H1 (cell line): ENCODE measurements around the gene NCEH1. TPM values are rescaled to one million over a fixed set of nuclear protein-coding genes. Genes with fewer than 3 reads are reported as not detected.

Source experiments
- CTCF ChIA-PET: fragments of 300-600 bp; sonication (Branson Sonifier 250); formaldehyde crosslinking; loops from one replicate; lab custom pipeline; 2021; ENCODE audit not compliant: partially characterized antibody; lab: Charles Lee
- POLR2A ChIA-PET: fragments of 300-600 bp; sonication (Branson Sonifier 250); formaldehyde crosslinking; loops from one replicate; lab custom pipeline; 2021; ENCODE audit warnings: inconsistent platforms; ENCODE audit not compliant: partially characterized antibody; lab: Charles Lee
- DNase-seq, 2 experiments: peaks; one replicate each; pipeline versions ENCODE4 v3.0.0 to v3.0.0-alpha.2; 2010 to 2022; ENCODE audit warnings: low spot score in 2 of 2, low read depth in 1 of 2, mixed read lengths in 1 of 2
- FAIRE-seq: peaks from 2 replicates; lab custom pipeline; 2011; peaks lifted over from hg19 to GRCh38; lab: Jason Lieb, UNC
- H2AFZ ChIP-seq: 2 replicates; pipeline ENCODE4 v1.8.1; 2012; ENCODE audit warnings: low read length, inconsistent platforms
- H2AK5ac ChIP-seq: 2 replicates; pipeline ENCODE4 v1.6.1; 2013; ENCODE audit warnings: low read depth, low read length
- H2BK120ac ChIP-seq: replicated peaks from 2 replicates; pipeline ENCODE3; 2013; ENCODE audit warnings: low read depth, low read length, inconsistent platforms
- H2BK12ac ChIP-seq: 2 replicates; pipeline ENCODE4 v1.6.1; 2013; ENCODE audit warnings: low read depth, low read length
- H2BK15ac ChIP-seq: 2 replicates; pipeline ENCODE4 v1.6.1; 2013; ENCODE audit warnings: low read length
- H2BK20ac ChIP-seq: 2 replicates; pipeline ENCODE4 v1.6.1; 2013; ENCODE audit warnings: low read length
- H2BK5ac ChIP-seq: 2 replicates; pipeline ENCODE4 v1.6.1; 2013; ENCODE audit warnings: low read depth, low read length
- H3K14ac ChIP-seq: 2 replicates; pipeline ENCODE4 v1.6.1; 2013; ENCODE audit warnings: inconsistent platforms; ENCODE audit not compliant: insufficient read length
- H3K18ac ChIP-seq: 2 replicates; pipeline ENCODE4 v1.6.1; 2013; ENCODE audit warnings: low read length; ENCODE audit errors: extremely low read depth
- H3K23ac ChIP-seq: 2 replicates; pipeline ENCODE4 v1.6.1; 2013; ENCODE audit warnings: inconsistent platforms; ENCODE audit not compliant: insufficient read length
- H3K23me2 ChIP-seq: 2 replicates; pipeline ENCODE4 v1.6.1; 2013; ENCODE audit warnings: low read depth, low read length
- H3K27ac ChIP-seq: 2 replicates; pipeline ENCODE4 v1.6.1; 2011; ENCODE audit warnings: low read depth, low read length, inconsistent platforms
- H3K27me3 ChIP-seq, 4 experiments: replicated peaks in 1 of 4; 1 replicate in 1 of 4; 2 replicates in 3 of 4; pipeline versions ENCODE4 v1.6.1 to v1.8.1; 2011 to 2013; ENCODE audit warnings: low read length in 3 of 4, mild to moderate bottlenecking in 3 of 4, inconsistent platforms in 2 of 4, mixed read lengths in 2 of 4, moderate library complexity in 1 of 4; ENCODE audit not compliant: control insufficient read depth in 3 of 4, insufficient read depth in 3 of 4; ENCODE audit errors: extremely low read depth in 1 of 4
- H3K36me3 ChIP-seq, 4 experiments: 2 replicates each; pipeline versions ENCODE4 v1.6.1 to v1.8.1; 2011 to 2013; ENCODE audit warnings: mild to moderate bottlenecking in 4 of 4, low read length in 3 of 4, moderate library complexity in 2 of 4, control low read depth in 1 of 4, inconsistent platforms in 1 of 4; ENCODE audit not compliant: insufficient read depth in 4 of 4, control insufficient read depth in 2 of 4
- H3K4ac ChIP-seq: replicated peaks from 2 replicates; pipeline ENCODE3; 2013; ENCODE audit warnings: low read length, low read depth, mixed read lengths, inconsistent platforms; ENCODE audit not compliant: insufficient read length
- H3K4me1 ChIP-seq, 4 experiments: replicated peaks in 1 of 4; 1 replicate in 1 of 4; 2 replicates in 3 of 4; pipeline versions ENCODE4 v1.6.1 to v1.8.1; 2011 to 2013; ENCODE audit warnings: low read length in 3 of 4, inconsistent platforms in 2 of 4, mixed read lengths in 1 of 4; ENCODE audit not compliant: insufficient read depth in 4 of 4, control insufficient read depth in 3 of 4
- H3K4me2 ChIP-seq, 2 experiments: 2 replicates each; pipeline versions ENCODE4 v1.6.1 to v1.8.1; 2011 to 2013; ENCODE audit warnings: low read depth in 2 of 2, low read length in 2 of 2, control low read depth in 1 of 2, inconsistent platforms in 1 of 2, mild to moderate bottlenecking in 1 of 2; ENCODE audit not compliant: insufficient read depth in 1 of 2
- H3K4me3 ChIP-seq, 4 experiments: fragments of 200-600, 300-600 bp in 1 of 4; sonication (generic), shearing (Covaris generic), sonication (Bioruptor Twin) in 1 of 4; 2 replicates each; pipeline versions ENCODE4 v1.5.1 to v1.8.1; 2011 to 2016; ENCODE audit warnings: low read length in 4 of 4, low read depth in 3 of 4, control low read depth in 2 of 4, inconsistent platforms in 2 of 4, mild to moderate bottlenecking in 2 of 4, mixed read lengths in 1 of 4, moderate library complexity in 1 of 4; ENCODE audit not compliant: insufficient read depth in 2 of 4; ENCODE audit errors: extremely low read depth in 1 of 4
- H3K56ac ChIP-seq: replicated peaks from 2 replicates; pipeline ENCODE3; 2013; ENCODE audit warnings: low read depth, mild to moderate bottlenecking, mixed read lengths, low read length, inconsistent platforms; ENCODE audit not compliant: insufficient read length
- H3K79me1 ChIP-seq: 2 replicates; pipeline ENCODE4 v1.6.1; 2013; ENCODE audit warnings: low read depth, low read length, control low read depth
- H3K79me2 ChIP-seq, 2 experiments: 2 replicates each; pipeline versions ENCODE4 v1.6.1 to v1.8.1; 2012 to 2013; ENCODE audit warnings: low read length in 2 of 2, mild to moderate bottlenecking in 2 of 2, inconsistent platforms in 1 of 2; ENCODE audit not compliant: insufficient read depth in 2 of 2, control insufficient read depth in 1 of 2
- H3K9ac ChIP-seq, 4 experiments: replicated peaks in 1 of 4; 1 replicate in 1 of 4; 2 replicates in 3 of 4; pipeline versions ENCODE4 v1.6.1 to v1.8.1; 2011 to 2013; ENCODE audit warnings: low read depth in 3 of 4, low read length in 3 of 4, control low read depth in 2 of 4, mild to moderate bottlenecking in 2 of 4, moderate library complexity in 2 of 4, inconsistent platforms in 1 of 4; ENCODE audit errors: extremely low read depth in 1 of 4
- H3K9me3 ChIP-seq, 2 experiments: 2 replicates each; pipeline versions ENCODE4 v1.6.1 to v1.8.1; 2012 to 2013; ENCODE audit warnings: mild to moderate bottlenecking in 2 of 2, moderate library complexity in 2 of 2, control low read depth in 1 of 2, inconsistent platforms in 1 of 2, low read depth in 1 of 2, low read length in 1 of 2, mixed read lengths in 1 of 2; ENCODE audit not compliant: insufficient read depth in 2 of 2
- H4K20me1 ChIP-seq, 2 experiments: replicated peaks in 1 of 2; 2 replicates each; pipeline versions ENCODE3 to v1.8.1; 2011 to 2013; ENCODE audit warnings: inconsistent platforms in 2 of 2, low read length in 2 of 2, mild to moderate bottlenecking in 1 of 2; ENCODE audit not compliant: insufficient read depth in 2 of 2, control insufficient read depth in 1 of 2
- H4K5ac ChIP-seq: 2 replicates; pipeline ENCODE4 v1.6.1; 2013; ENCODE audit warnings: low read length, low read depth, mixed read lengths, inconsistent platforms; ENCODE audit not compliant: insufficient read length
- H4K8ac ChIP-seq: 2 replicates; pipeline ENCODE4 v1.8.0; 2013; ENCODE audit warnings: mild to moderate bottlenecking, moderate library complexity, low read length, inconsistent platforms; ENCODE audit not compliant: insufficient read depth; ENCODE audit errors: extremely low read depth
- H4K91ac ChIP-seq: replicated peaks from 2 replicates; pipeline ENCODE3; 2013; ENCODE audit warnings: low read length, mixed read lengths, inconsistent platforms; ENCODE audit not compliant: insufficient read length
- CBX8 ChIP-seq: fragments of 300-800, 300-1000 bp; sonication (generic); IDR thresholded peaks from 2 replicates; pipeline ENCODE4 v1.7.1; 2016; ENCODE audit warnings: low read depth, low read length, borderline replicate concordance
- CEBPB ChIP-seq: IDR thresholded peaks from 2 replicates; pipeline ENCODE4 v1.6.1; 2012; ENCODE audit warnings: low read depth, low read length
- GABPA ChIP-seq: IDR thresholded peaks from 2 replicates; pipeline ENCODE4 v1.6.1; 2011; ENCODE audit warnings: mild to moderate bottlenecking, low read length, moderate library complexity, borderline replicate concordance; ENCODE audit not compliant: insufficient read depth
- RNF2 ChIP-seq: fragments of 200-900, 300-1000 bp; sonication (generic); IDR thresholded peaks from 2 replicates; pipeline ENCODE4 v1.7.1; 2016; ENCODE audit warnings: borderline replicate concordance, low read depth, mild to moderate bottlenecking, antibody characterized with exemption, low read length; ENCODE audit not compliant: poor library complexity, severe bottlenecking; ENCODE audit errors: missing control alignments
- ZNF274 ChIP-seq: IDR thresholded peaks from 2 replicates; pipeline ENCODE4 v1.7.0; 2012; ENCODE audit warnings: low read length, borderline replicate concordance; ENCODE audit errors: extremely low read depth
- WGBS, 2 experiments: shearing (Covaris generic) in 1 of 2; methylation state at CpG; one replicate each; pipeline versions ENCODE4 v1.1.6 to v1.1.7; 2013 to 2015; ENCODE audit warnings: low lambda C conversion rate in 2 of 2, mixed read lengths in 2 of 2, inconsistent platforms in 1 of 2, low coverage in 1 of 2, missing lambda C conversion rate in 1 of 2; ENCODE audit not compliant: insufficient replicate concordance in 2 of 2, insufficient coverage in 1 of 2, insufficient read length in 1 of 2; ENCODE audit errors: extremely low coverage in 1 of 2, missing lambda C conversion rate in 1 of 2; 5-methylcytosine and 5-hydroxymethylcytosine counted together
- polyA plus RNA-seq, 7 experiments: library from polyadenylated mRNA; depleted of rRNA in 3 of 7; stranded (reverse) in 5 of 7; unstranded in 2 of 7; fragments of >200 nt in 5 of 7; fragments of 200-250 nt in 2 of 7; gene quantifications; 1 replicate in 5 of 7; 2 replicates in 1 of 7; 4 replicates in 1 of 7; pipeline versions ENCODE4 v1.2.1 to v1.2.3, GENCODE V29; 2011 to 2013; ENCODE audit warnings: missing spikeins in 2 of 7, mixed read lengths in 2 of 7
- total RNA-seq: library from RNA; stranded (reverse); fragmentation: NEBNext Ultra II Directional; extraction: Animal tissue kit (Norgen Biotek cat#: 25700); gene quantifications from 2 replicates; pipeline ENCODE4 v1.2.1, GENCODE V29; 2021

The NCEH1 gene
- total and polyA plus RNA-seq, 2 of the 8 experiments (the other 6 are each of a cell fraction or from before 2014, with no cell fraction given) = 2.2 to 6.4 TPM

DNA sequence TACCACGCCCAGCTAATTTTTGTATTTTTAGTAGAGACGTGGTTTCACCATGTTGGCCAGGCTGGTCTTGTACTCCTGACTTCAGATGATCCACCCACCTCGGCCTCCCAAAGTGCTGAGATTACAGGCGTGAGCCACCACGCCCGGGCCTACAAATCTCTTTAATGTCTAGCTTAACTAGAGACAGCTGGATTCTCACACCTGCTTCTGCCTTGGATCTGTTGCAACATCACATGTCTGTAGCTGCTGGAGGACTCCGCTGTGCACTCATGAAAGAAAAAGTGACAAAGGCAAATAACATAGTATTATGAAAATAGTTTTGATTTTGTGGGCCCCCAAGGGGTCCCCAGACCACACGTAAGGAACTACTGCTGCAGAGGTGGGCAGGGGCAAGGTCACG is 85.9 kb downstream of the NCEH1 start:
- POLR2A ChIA-PET = no interaction called here
- TF ChIP-seq CEBPB (no peak), GABPA (no peak), RNF2 (no peak), ZNF274 (no peak), CBX8 (no peak)

More for the DNA sequence above, 85.9 kb downstream of the NCEH1 start:
- H3K9ac ChIP-seq = no peak overlapping the region
- H4K5ac ChIP-seq = no peak overlapping the region
- no peaks in the 10 kb centered on the region for H4K20me1 ChIP-seq
- no peaks in the 10 kb centered on the region for H3K79me1 ChIP-seq
- no peak overlapping the region for H3K27ac ChIP-seq
- peaks cover 0 to 4% (median 2%) of the 10 kb centered on the region in 4 experiments; a peak in 2 of 7 replicates for H3K4me1 ChIP-seq
- H3K79me2 ChIP-seq = no peaks in the 10 kb centered on the region
- H3K4ac ChIP-seq = no peak overlapping the region
- no peaks in the 10 kb centered on the region; the same call in 1 of the 2 replicates for H3K23me2 ChIP-seq
- no peaks in the 10 kb centered on the region for H3K27me3 ChIP-seq
- H3K4me3 ChIP-seq = no peak overlapping the region
- H2BK12ac ChIP-seq = no peak overlapping the region
- H2BK120ac ChIP-seq = no peak overlapping the region
- H3K9me3 ChIP-seq = no peaks in the 10 kb centered on the region
- FAIRE-seq = no peak
- no peak overlapping the region for H3K14ac ChIP-seq
- H3K18ac ChIP-seq = no peak overlapping the region
- no peak overlapping the region for H4K8ac ChIP-seq
- WGBS, 2 experiments = 94% methylated on average over 9 of the region's 9 CpGs; no CpG with 5 or more reads in 1 of the 2 experiments
- H2BK20ac ChIP-seq = no peak overlapping the region
- H3K4me2 ChIP-seq = no peak overlapping the region
- H3K36me3 ChIP-seq = no peaks in the 10 kb centered on the region
- H2AK5ac ChIP-seq = no peak overlapping the region
- H2BK15ac ChIP-seq = no peak overlapping the region
- no peak for DNase-seq
- CTCF ChIA-PET = interaction anchor here (0.7 to 3.7 kb wide), 12 partner anchors 8 to 1435 kb away, joined by 3 to 28 read pairs (median 4); no protein-coding TSS in a partner anchor
- H3K23ac ChIP-seq = no peak overlapping the region
- H2AFZ ChIP-seq = no peak overlapping the region
- H2BK5ac ChIP-seq = no peak overlapping the region
- H3K56ac ChIP-seq = no peak overlapping the region
- no peak overlapping the region for H4K91ac ChIP-seq
